ENCODE data around the gene CDH4. TPM values are rescaled to one million over a fixed set of nuclear protein-coding genes. Genes with fewer than 3 reads are reported as not detected.

CDH4 gene
- total and polyA plus RNA-seq, 9 donors = 0.12 to 4.4 (median 0.36) TPM

DNA sequence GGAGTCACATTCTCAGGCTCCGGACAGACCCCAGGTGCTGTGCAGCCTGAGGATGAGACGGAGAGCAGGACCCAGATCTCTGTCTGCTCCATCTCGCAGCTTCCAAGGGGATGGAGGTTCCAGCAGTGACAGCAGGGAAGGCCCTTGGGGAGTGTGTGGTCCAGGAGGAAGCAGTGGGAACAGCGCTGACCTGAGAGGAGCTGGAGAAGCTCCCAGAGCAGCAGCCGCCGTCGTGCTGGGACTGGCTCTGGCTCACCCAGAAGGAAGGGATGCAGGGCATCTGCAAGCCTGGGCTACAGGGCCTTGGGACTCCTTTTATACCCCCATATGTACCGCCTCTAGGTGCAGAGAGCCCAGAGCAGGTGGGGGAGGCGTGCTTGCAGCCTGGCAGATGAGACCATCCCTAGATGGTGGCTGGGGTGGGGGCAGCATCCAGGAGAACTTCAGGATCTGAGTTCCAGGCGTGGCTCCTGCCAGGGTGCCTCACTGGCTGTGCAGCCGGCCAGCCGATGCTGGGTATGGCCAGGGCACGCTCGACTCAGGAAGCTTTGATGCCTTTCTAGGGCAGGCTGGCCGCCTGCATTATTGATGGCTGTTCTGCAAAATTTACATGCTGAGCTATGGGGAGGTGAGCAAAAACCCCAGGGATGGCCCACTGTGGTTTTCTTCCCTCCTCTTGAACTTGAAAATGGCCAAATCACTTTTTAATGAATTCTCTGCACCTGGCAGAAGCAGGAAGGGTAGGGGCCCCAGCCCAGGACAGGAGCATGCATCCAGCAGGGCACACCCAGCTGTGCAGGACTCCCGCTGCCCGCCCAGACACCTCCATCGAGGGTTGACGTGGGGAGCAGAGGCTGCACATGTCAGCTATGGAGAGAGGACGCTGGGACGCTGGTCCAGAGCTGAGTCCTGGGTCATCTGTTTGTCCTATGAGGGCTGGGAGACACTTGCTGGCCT lies 634.0 kb downstream of the CDH4 start:
- Histone ChIP-seq H3K4me1 (ENCODE audit: insufficient read depth) (peaks cover 4% of the 10 kb centered on the region), H3K9me3 (no peaks in the 10 kb centered on the region), H3K4me3 (no peak overlapping the region), H3K36me3 (no peaks in the 10 kb centered on the region), H3K27me3 (no peaks in the 10 kb centered on the region), H3K27ac (no peak overlapping the region)
- no peak for DNase-seq
- TF ChIP-seq POLR2A (IDR thresholded peaks at IDR 0.05) (no peak), EP300 (IDR thresholded peaks at IDR 0.05) (no peak)
- TF ChIP-seq, protein P1, sequence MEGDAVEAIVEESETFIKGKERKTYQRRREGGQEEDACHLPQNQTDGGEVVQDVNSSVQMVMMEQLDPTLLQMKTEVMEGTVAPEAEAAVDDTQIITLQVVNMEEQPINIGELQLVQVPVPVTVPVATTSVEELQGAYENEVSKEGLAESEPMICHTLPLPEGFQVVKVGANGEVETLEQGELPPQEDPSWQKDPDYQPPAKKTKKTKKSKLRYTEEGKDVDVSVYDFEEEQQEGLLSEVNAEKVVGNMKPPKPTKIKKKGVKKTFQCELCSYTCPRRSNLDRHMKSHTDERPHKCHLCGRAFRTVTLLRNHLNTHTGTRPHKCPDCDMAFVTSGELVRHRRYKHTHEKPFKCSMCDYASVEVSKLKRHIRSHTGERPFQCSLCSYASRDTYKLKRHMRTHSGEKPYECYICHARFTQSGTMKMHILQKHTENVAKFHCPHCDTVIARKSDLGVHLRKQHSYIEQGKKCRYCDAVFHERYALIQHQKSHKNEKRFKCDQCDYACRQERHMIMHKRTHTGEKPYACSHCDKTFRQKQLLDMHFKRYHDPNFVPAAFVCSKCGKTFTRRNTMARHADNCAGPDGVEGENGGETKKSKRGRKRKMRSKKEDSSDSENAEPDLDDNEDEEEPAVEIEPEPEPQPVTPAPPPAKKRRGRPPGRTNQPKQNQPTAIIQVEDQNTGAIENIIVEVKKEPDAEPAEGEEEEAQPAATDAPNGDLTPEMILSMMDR (IDR thresholded peaks at IDR 0.05) = no peak
- intact Hi-C loops (cut with DNase I) = no loop called here
- WGBS, 3 donors = 76 to 83% (median 80%) methylated on average over 21 of the region's 21 CpGs

DNA sequence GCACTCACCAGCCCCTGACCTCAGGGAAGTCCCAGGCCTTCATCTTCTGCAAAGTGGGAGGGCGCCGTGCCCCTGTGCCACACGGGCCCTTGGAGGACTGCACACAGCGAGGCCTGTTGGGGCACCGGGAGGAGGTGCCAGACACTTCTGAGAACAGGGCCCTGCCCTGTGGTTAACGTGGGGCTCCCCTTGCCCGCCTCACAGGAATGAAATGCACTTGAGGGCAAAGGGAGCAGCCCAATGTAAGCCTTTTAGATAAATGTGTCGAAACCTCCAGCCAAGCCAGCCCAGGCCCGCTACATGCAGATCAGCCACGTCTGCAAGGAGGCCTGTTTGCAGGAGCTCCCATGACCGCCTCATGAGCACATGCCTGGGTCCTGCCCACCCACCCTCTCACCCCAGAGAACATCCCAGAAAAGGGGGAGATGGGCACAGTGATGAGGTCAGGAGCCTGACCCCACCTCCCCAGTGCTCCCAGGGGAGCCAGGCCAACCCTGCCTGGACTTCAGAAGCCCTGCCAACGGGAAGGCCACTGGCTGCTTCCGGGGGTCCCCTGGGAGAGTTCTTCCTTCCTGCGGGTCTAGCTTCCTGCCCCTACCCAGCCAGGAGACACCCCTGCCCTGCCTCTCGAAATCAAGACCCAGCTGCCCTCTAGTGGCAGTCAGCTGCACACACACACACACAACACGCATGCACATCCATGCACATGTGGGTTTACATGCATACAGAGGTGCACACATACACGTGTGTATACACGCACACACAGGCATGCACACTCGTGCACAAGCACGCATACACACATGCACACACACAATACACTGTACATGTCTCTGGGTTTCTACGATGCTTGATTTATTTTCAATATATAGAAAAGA lies 634.9 kb downstream of the CDH4 start:
- peaks cover 4% of the 10 kb centered on the region for H3K4me1 ChIP-seq (ENCODE audit: insufficient read depth)
- H3K27ac ChIP-seq = no peak overlapping the region
- no peaks in the 10 kb centered on the region for H3K36me3 ChIP-seq
- H3K9me3 ChIP-seq = no peaks in the 10 kb centered on the region
- TF ChIP-seq EP300 (IDR thresholded peaks at IDR 0.05) = no peak
- TF ChIP-seq, protein P1 (IDR thresholded peaks at IDR 0.05) = peak; percentile 25 to 37 (median 26)
- 48 to 57% (median 49%) methylated on average over 19 to 21 of the region's 21 CpGs for WGBS, 3 donors
- peak in 4 of 5 donors; percentile 31 to 58 (median 42) for DNase-seq
- H3K27me3 ChIP-seq = no peaks in the 10 kb centered on the region
- no peak overlapping the region for H3K4me3 ChIP-seq
- intact Hi-C loops (cut with DNase I) = no loop called here

DNA sequence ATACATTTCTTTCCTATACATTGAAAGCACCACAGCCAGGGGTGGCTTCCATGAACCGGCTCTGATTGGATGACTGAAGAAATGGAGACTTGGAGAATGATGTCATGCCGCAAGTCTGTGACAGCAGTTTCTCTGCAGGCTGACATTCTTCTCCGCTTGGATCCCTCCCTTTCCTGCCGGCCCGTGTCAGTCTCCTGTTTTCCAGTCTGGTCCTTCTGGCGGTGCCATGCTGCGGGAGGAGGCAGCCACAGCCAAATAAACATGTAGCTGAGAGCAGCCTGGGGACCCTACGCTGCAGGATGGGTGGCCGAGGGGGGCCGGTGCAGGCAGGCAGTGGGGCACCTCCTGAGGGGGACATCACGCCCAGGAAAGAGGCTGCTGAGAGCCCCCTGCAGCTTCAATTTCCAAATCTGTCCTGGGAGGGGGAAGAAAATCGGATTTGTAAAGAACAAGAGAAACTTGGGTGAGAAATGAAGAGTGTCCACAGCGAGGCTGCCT lies 635.6 kb downstream of the CDH4 start:
- TF ChIP-seq, protein P1 (IDR thresholded peaks at IDR 0.05) = no peak
- TF ChIP-seq POLR2A (IDR thresholded peaks at IDR 0.05) (no peak), EP300 (IDR thresholded peaks at IDR 0.05) (no peak)
- intact Hi-C loops (cut with DNase I) = no loop called here
- WGBS, 3 donors = 45 to 52% (median 46%) methylated on average over 13 of the region's 13 CpGs

DNA sequence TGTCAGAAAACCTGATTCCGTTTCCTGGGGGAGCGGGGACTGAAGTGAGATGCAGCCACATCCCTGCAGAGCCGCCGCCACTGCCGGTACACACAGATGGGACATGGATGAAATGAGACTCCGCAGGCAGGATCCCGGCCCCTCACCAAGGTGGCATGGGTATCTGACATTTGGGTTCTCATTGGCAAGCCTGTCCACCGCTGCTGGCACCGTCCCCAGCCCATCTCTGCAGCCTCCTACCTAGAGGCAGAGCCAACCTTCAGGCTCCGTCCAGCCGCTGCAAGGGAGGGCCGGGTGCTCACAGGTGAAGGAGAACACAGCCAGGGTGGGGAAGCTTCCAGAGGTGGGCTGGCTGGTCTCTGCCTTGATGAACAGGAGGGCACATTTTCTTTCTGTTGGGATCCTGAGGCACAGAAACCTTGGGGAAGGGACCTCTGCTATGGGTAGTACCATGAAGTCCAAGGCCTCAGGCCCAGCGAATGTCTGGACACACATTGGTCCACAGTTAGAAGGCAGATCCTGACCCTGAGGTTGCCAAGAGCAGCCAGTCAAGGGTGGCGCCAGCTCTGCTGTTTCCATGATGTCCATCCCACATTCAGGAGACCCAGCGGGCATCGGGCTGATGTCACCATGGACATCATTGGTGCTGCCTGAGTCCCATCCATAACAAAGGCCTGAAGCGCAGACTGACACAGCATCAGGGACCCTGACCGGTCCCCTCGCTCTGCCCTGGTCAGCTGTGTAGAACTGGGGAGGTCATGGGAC lies 636.2 kb downstream of the CDH4 start:
- TF ChIP-seq EP300 (IDR thresholded peaks at IDR 0.05) (no peak), POLR2A (IDR thresholded peaks at IDR 0.05) (no peak)
- TF ChIP-seq, protein P1 (IDR thresholded peaks at IDR 0.05) = no peak
- Histone ChIP-seq H3K36me3 (no peaks in the 10 kb centered on the region), H3K27ac (no peak overlapping the region), H3K27me3 (no peaks in the 10 kb centered on the region), H3K9me3 (no peaks in the 10 kb centered on the region), H3K4me1 (ENCODE audit: insufficient read depth) (peaks cover 4% of the 10 kb centered on the region), H3K4me3 (no peak overlapping the region)
- intact Hi-C loops (cut with DNase I) = no loop called here
- no peak for DNase-seq
- WGBS, 3 donors = 90 to 94% (median 91%) methylated on average over 19 of the region's 19 CpGs

More for the DNA sequence above, 635.6 kb downstream of the CDH4 start:
- no peaks in the 10 kb centered on the region for H3K27me3 ChIP-seq
- H3K27ac ChIP-seq = no peak overlapping the region
- no peak overlapping the region for H3K4me3 ChIP-seq
- no peaks in the 10 kb centered on the region for H3K9me3 ChIP-seq
- H3K4me1 ChIP-seq (ENCODE audit: insufficient read depth) = peaks cover 4% of the 10 kb centered on the region
- no peak for DNase-seq
- H3K36me3 ChIP-seq = no peaks in the 10 kb centered on the region

Data from ovary (tissue), 9 donors.